ENCODE measurements around the gene NTRK2.

The NTRK2 gene

GRCh38 chr9:84691634-84692033 lies 22.1 kb downstream of the NTRK2 start:
- TF ChIP-seq FOXP2 (optimal IDR thresholded peaks at IDR 0.05; ENCODE audit: borderline replicate concordance, extremely low read depth, extremely low read length, insufficient read depth) (no peak), TAF1 (IDR thresholded peaks at IDR 0.05; ENCODE audit: borderline replicate concordance, insufficient read depth, low read length) (no peak), REST (IDR thresholded peaks at IDR 0.05; ENCODE audit: insufficient read depth in 1 of 2, low read depth in 2 of 2, low read length in 2 of 2) (no peak), POLR2AphosphoS5 (IDR thresholded peaks at IDR 0.05; ENCODE audit: low read depth, low read length) (no peak), SIN3A (IDR thresholded peaks at IDR 0.05; ENCODE audit: borderline replicate concordance, insufficient read depth, low read length) (no peak)

GRCh38 chr9:84694248-84694647 lies 24.7 kb downstream of the NTRK2 start:
- TF ChIP-seq REST (IDR thresholded peaks at IDR 0.05; ENCODE audit: insufficient read depth in 1 of 2, low read depth in 2 of 2, low read length in 2 of 2) (no peak), FOXP2 (optimal IDR thresholded peaks at IDR 0.05; ENCODE audit: borderline replicate concordance, extremely low read depth, extremely low read length, insufficient read depth) (no peak), POLR2AphosphoS5 (IDR thresholded peaks at IDR 0.05; ENCODE audit: low read depth, low read length) (no peak), SIN3A (IDR thresholded peaks at IDR 0.05; ENCODE audit: borderline replicate concordance, insufficient read depth, low read length) (no peak), TAF1 (IDR thresholded peaks at IDR 0.05; ENCODE audit: borderline replicate concordance, insufficient read depth, low read length) (no peak)

- no peak for TF ChIP-seq REST (IDR thresholded peaks at IDR 0.05; ENCODE audit: insufficient read depth in 1 of 2, low read depth in 2 of 2, low read length in 2 of 2)
- no peak for TF ChIP-seq TAF1 (IDR thresholded peaks at IDR 0.05; ENCODE audit: borderline replicate concordance, insufficient read depth, low read length)
- TF ChIP-seq POLR2AphosphoS5 (IDR thresholded peaks at IDR 0.05; ENCODE audit: low read depth, low read length), result no peak
- TF ChIP-seq FOXP2 (optimal IDR thresholded peaks at IDR 0.05; ENCODE audit: borderline replicate concordance, extremely low read depth, extremely low read length, insufficient read depth), result no peak
- TF ChIP-seq SIN3A (IDR thresholded peaks at IDR 0.05; ENCODE audit: borderline replicate concordance, insufficient read depth, low read length), result no peak
Measured at GRCh38 chr9:84697042-84697441, 27.5 kb downstream of the NTRK2 start.

- TF ChIP-seq SIN3A (IDR thresholded peaks at IDR 0.05; ENCODE audit: borderline replicate concordance, insufficient read depth, low read length), result no peak
- TF ChIP-seq TAF1 (IDR thresholded peaks at IDR 0.05; ENCODE audit: borderline replicate concordance, insufficient read depth, low read length), result no peak
- TF ChIP-seq FOXP2 (optimal IDR thresholded peaks at IDR 0.05; ENCODE audit: borderline replicate concordance, extremely low read depth, extremely low read length, insufficient read depth), result no peak
- TF ChIP-seq POLR2AphosphoS5 (IDR thresholded peaks at IDR 0.05; ENCODE audit: low read depth, low read length), result no peak
- TF ChIP-seq REST (IDR thresholded peaks at IDR 0.05; ENCODE audit: insufficient read depth in 1 of 2, low read depth in 2 of 2, low read length in 2 of 2), result no peak
Measured at GRCh38 chr9:84697509-84698114, 28.1 kb downstream of the NTRK2 start.

All from PFSK-1 (cell line).